Measurements from ENCODE around the gene CHAC1.
"Not testable (repeated sequence)": the region's sequence is repeated elsewhere in the genome, so short reads cannot be mapped to it uniquely, and the experiment has no call there.

Gene CHAC1

DNA sequence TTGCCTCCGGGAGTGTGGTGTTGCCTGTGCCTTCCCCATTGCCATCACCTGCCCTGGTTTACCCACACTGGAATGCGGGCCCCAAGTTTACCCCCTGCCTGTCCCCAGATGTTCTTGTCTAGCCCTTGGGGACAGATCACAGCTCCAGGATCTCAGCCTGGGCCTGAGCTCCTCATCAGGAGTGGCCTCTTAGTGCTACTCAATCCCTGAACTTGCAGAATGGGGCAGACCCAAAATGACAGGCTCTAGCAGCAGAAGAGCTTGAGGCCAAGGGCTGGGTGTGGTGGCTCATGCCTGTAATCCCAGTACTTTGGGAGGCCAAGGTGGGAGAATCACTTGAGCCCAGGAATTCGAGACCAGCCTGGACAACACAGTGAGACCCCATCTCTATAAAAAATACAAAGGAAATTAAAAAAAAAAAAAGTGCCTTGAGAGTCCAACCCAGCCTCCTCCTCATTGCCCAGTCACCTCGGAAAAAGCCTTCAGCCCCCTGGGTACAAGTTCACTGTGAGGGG, 3.8 kb downstream of the CHAC1 start:
- no peak for DNase-seq (ENCODE audit: low spot score)

DNA sequence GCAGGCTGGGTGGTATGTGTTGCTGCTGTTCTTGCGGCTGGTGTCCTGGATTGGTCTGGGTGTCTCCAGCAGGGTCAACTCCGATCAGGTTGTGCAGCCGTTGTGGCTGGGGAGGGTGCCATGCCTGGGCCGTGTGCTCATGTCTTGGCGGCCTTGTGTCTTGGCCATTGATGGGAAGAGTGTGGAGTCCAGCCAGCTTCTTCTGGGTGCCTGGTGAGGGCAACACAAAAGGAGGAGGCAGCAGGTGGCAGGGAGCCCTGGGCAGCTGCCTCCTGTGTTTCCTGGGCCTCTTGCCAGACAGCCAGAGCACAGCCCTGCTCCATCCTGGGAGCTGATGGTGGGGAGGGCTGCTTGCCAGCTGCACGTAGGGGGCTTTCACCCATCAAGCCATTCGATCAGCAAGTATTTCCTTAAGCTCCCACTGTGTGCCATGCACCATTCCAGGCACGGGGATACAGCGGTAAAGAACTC, 4.3 kb downstream of the CHAC1 start:
- no peak for DNase-seq (ENCODE audit: low spot score)

DNA sequence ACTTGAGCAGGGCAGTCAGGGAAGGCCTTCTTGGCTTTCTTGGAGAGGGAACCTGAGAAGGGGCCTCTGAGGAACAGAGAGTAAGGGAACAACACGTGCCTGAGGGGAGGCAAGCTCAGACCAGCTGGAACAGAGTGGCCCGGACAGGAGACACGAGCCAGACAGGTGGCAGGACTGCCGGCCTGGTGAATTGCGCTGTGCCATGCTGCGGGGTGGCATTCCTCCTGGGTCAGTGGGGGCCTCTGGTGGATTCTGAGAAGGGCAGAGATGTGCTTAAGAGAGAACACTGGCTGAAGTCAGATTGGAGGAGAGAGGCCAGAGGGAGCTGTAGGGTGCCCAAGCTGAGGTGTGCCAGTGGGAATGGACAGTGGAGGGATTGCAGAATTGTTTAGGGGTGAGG, 4.9 kb downstream of the CHAC1 start:
- DNase-seq (ENCODE audit: low spot score) = no peak

DNA sequence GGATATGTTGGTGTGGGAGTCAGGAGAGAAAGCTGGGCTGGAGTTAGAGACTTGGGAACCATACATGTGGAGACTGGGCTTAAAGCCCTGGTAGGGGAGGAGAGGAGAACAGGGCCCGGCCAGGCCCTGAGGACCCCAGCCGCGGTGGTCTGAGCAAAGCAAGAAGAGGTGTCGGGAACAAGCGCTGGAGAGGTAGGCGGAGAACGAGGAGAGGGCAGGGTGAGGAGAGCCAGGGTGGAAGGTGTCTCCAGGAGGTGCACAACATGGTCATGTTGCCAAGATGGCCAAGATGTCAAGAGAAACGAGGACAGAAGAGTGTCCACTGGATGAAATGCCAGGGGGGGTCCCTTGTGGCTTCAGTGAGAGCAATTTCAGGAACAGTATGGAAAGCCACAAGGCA, 5.5 kb downstream of the CHAC1 start:
- no peak for DNase-seq (ENCODE audit: low spot score)

DNA sequence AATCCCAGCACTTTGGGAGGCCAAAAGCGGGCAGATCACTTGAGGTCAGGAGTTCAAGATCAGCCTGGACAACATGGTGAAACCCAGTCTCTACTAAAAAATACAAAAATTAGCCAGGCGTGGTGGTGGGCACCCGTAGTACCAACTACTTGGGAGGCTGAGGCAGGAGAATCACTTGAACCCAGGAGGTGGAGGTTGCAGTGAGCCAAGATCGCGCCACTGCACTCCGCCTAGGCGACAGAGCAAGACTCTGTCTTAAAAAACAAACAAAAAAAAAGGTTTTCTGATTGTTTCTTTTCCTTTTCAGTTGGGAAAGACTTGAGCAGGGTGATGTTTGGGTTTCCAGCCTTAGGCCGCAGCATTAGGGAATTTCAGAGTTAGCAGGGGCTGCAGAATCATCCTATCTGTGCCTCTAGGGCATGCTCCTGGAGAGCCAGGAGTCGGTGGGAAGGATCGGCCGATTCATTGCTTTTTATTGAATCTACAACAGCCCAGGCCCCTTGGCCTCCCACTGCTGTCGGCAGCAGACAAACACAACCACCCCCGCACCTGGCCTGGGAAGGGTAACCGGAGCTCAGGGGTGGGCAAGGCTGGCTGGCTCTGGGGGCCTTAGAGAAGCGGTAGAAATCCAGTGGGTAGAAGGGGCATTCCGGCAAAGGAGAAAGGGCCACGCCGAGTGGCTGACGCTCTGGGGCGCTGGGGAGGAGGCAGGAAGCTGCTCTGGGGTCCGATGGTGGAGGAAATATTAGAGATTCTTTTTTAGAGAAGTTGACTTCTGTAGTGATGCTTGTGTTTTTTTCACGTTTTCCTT, 6.3 kb downstream of the CHAC1 start:
- no peak for DNase-seq (ENCODE audit: low spot score)

DNA sequence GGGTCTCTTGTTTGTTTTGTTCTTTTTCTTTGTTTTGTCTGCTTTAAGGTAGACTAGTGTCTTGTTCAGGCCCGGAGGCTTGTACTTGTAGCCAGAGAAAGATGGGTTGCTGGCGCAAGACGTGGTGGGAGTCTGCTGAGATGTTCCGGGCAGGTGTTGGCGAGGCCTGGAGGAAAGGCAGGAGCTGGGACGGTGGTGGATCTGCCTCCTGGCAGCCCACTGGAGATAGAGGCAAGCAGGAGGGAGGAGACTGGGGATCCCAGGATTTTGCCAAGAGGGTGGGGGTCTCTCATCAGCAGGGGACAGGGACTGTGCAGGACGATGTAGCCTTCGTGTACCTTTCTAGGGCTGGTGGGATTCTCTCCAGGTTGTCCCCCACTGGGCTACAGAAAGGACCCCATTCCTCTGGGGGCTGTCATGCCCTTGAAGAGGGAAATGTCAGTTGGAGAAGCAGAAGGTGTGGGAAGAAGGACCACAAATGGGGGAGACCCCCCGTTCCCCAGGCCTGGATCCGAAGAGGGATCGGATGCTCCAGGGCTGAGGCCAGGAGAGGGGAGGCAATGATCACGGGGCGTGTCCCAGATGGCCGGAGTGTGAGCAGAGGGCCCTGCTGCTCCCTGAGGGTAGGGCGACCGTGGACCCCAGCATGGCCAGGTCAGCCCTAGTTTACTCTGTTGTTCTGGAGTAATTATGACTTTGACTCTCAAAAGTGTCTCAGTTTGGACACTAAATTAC, 7.0 kb downstream of the CHAC1 start:
- DNase-seq (ENCODE audit: low spot score) = no peak

DNA sequence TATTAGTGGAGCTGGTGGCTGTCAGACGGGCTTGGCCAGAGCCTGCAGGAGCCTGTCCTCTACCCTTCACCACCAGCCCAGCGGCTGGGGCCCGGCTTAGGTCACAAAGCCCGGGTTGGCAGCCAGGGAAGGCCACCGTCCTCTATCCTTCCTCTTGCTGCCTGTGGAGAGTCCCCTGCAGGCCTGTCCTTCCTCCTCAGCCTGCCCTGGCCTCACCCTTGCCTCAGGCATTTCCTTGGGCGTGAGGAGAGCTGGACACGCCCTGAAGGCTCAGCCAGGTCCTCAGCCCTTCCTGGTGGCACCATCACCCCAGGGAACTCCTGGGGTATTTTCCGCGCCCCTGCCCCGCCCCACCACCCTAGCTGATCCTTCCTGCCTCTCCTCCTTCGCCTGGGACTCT, 7.7 kb downstream of the CHAC1 start:
- DNase-seq (ENCODE audit: low spot score) = no peak

DNA sequence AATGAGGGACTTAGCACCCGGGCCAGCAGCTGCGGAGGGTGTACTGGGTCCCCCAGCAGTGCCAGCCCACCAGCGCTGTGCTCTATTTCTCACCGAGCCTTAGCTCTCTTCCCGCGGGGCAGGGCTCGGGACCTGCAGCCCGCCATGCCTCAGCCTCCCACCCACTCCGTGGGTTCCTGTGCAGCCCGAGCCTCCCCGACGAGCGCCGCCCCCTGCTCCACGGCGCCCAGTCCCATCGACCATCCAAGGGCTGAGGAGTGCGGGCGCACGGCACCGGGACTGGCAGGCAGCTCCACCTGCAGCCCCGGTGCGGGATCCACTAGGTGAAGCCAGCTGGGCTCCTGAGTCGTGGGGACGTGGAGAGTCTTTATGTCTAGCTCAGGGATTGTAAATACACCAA, 8.5 kb downstream of the CHAC1 start:
- not testable (repeated sequence) for DNase-seq (ENCODE audit: low spot score)

DNA sequence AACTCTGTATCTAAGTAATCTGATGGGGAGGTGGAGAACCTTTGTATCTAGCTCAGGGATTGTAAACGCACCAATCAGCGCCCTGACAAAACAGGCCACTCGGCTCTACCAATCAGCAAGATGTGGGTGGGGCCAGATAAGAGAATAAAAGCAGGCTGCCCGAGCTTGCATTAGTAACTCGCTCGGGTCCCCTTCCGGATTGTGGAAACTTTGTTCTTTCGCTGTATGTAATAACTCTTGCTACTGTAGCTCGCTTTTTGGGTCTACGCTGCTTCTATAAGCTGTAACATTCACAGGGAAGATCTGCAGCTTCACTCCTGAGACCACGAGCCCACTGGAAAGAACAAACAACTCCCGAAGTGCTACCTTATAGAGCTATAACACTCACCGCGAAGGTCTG, 9.0 kb downstream of the CHAC1 start:
- not testable (repeated sequence) for DNase-seq (ENCODE audit: low spot score)

DNA sequence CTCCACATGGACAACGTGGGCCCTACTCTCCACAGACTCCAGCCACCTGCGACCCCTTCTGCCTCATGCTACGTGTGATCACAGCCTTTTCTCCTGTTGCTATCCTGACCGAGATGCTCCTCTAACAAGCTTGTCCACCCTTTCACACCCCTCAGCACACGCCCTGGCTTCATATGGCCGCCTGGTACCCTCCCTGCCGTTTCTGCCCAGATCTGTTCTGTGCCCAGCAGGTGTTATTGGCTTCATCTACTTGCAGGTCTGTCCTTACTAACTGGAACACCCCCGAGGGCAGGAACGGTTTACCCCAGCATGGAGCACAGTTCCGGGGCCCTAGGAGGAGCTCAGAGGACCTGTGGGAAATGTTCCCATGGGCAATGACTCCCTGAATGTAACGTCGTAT, 9.9 kb downstream of the CHAC1 start:
- no peak for DNase-seq (ENCODE audit: low spot score)

DNA sequence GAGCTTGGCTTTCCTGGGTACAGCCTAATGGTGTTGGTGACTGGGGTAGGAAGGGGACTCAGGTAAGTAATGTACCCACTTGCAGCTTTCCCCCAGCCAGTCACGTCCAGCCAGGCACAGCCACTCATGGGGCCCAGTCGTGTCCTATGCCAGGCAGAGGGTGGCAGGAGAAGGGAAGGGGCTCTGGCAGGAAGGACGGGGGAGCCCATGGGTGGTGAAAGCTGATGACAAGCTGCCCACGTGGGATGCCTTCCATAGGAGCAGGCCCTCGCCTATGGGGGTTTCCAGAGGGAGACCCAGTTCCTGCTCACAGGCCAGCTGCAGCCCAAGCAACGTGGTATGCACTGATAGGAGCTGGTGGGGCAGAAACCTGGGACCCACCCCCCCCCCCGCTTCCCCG, 10.7 kb downstream of the CHAC1 start:
- DNase-seq (ENCODE audit: low spot score) = no peak

DNA sequence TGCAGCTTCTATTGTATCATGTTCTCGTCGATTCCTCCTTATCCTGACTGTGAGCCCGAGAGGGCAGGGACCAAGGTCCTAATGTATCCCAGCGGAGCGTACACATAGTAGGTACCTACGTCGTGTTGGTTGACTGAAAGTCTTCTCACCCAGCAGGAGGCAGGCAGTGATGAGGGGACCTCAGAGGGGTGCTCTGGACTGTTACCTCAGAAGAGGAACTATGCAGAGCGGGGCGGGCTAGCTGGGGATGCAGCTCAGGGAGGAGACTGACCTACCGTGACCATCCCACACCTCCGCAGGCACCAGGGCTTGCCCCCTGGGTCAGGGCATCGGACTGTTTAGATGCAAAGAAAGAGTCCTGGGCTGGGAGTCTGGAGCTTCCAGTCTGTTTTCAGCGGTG, 11.4 kb downstream of the CHAC1 start:
- DNase-seq (ENCODE audit: low spot score) = no peak

DNA sequence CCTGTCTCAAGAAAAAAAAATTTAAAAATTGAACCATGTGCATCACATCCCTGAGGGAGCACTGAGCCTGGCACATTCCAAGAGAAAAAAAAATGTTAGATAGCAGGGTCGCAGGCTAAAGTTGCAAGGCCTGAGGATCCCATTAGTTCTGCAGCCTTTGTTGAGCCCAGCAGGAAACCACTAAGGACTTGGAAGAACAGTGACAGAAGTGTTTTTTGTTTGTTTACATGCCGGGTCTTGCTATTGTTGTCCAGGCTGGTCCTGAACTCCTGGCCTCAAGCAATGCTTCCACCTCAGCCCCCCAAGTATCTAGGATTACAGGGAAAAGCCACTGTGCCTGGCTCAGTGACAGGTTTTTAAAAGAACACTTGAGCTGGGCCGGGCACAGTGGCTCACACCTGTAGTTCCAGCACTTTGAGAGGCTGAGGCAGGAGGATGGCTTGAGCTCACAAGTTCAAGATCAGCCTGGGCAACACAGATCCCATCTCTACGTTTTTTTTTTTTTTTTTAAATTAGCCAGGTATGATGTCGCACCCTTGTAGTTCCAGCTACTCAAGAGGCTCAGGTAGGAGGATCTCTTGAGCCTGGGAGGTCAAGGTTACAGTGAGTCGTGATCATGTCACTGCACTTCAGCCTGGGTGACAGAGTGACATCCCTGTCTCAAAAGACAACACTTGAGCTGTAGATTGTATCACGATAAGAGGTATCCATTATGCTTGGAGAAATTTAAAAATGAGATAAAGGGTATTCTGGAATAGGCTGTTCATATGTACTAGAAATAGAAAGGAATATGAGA, 15.2 kb downstream of the CHAC1 start:
- DNase-seq (ENCODE audit: low spot score) = no peak

DNA sequence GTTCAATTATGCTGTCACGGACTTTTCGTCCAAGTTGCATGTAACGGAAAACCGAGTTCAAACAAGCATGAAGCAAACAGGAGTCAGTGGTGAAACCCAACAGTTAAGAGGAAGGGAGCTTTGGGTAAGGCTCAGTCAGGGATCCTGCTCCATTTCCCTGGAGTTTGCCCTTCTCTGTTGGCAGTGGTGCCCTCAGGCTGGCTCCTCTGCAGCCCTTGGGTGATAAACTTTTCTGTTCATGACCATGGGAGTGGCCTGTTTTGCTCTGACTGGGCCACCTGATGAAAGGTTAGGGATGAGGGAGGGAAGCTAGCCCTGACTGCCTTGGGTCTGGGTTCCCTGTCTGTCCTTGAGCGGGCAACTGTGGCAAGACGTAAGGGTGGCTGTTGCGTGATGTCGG, 16.1 kb downstream of the CHAC1 start:
- DNase-seq (ENCODE audit: low spot score) = no peak

DNA sequence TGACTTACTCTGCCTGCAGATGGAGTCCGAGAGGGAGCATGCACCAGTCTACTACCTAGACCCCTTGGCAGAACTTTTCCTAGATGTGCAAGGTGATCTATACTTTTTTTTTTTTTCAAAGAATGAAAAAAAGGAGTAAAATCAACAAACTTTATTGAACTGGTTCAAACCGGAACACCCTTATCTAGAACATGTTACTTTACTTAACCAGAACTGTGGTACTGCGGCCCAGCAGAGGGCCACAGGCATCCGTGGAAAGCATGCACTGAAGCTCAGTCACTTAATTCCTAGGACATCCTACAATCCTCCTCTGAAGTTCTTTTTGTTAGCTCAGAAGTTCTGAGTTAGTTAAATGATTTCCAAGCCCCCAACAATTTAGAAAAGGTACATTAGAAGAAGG, 21.6 kb downstream of the CHAC1 start:
- no peak for DNase-seq (ENCODE audit: low spot score)

DNA sequence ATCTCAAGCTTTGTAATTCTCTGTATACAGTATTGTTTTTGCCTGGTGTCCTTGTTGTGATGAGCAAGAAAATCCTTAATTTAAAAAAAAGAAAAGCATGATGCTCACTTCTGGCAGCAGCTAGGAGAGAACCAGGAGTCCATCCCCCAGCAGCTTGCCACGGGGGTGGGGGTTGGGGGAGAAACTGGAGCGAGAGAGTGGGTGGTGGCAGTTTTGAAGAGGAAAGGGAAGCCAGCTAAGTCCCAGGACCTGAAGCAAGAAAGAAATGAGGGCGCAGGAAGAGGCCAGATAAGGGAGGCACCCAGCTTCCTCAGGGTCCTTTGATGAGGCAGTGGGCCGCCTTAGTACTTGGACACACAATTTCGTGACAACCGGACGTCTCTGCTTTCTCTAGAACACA, 23.5 kb downstream of the CHAC1 start:
- no peak for DNase-seq (ENCODE audit: low spot score)

DNA sequence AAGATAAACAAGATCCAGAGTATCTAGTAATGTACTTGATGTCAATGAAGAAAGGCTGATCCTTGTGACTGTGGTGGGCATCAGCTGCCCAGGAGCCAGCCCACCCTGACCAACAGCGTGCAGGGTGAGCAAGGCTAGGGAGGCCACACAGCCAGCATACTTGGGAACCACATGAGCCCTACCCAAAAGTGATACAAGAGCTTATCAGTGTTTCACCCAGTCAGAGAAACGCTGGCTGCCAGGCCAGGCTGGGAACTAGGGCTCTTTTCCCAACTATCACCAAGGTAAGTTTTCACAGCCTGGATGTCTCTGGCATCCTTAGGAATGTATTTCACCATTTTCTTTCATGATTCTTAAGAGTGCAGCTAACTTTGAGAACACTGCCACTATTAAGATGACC, 24.9 kb downstream of the CHAC1 start:
- no peak for DNase-seq (ENCODE audit: low spot score)

DNA sequence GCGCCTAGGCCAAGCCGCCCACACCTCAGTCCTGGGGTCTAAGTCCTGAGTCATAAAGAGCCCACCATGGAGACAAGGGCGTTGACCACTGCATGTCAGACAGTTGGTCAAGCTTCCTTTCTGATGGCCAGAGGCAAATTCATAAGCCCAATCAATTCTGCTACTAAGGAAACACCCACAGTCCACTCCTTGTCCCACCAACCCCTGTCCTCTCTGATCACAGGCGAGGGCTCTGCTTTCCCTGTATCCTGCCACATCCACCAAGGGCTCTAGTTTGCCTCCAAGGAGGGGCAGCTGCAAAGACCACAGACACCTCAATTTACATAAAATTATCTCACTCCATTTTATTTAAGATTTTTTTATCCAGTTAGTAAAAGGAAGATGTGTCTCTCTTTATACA, 25.3 kb downstream of the CHAC1 start:
- DNase-seq (ENCODE audit: low spot score) = no peak

DNA sequence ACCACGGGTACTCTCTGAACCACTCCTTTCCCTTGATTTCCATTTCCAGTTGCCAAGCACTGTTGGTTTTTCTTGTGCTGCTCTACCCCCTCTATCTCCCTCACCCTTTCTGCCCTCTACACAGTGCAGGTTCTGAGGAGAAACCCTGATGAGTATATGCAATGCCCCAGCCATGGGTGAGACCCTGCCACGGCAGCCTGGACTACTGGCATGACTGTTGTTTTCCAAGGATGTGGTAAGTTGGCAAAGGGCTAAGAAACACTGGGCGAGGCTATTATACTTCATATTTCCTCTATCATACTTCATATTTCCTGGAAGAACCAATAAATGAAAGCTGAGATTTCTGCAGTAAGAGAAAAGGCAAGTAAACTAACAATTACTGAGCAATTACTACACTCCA, 27.9 kb downstream of the CHAC1 start:
- DNase-seq (ENCODE audit: low spot score) = no peak

DNA sequence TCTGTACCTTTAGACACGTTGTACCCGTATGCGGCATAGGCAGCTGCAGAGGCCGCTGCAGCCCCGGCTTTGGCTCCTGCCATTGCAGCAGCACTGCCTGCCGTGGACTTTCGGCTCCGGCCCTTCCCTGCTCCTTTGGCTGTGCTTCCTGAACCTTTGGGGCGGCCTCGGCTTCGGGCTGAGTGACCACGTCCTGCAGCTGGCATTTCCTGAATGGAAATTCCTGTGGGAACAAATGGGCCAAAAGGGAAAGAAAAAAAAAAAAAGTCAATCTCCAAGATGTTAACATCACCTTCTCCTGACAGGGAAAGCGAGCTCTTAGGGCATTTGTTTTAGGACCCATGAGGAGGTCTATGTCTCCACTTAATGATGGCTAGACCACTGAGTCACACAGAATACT, 29.6 kb downstream of the CHAC1 start:
- DNase-seq (ENCODE audit: low spot score) = no peak

DNA sequence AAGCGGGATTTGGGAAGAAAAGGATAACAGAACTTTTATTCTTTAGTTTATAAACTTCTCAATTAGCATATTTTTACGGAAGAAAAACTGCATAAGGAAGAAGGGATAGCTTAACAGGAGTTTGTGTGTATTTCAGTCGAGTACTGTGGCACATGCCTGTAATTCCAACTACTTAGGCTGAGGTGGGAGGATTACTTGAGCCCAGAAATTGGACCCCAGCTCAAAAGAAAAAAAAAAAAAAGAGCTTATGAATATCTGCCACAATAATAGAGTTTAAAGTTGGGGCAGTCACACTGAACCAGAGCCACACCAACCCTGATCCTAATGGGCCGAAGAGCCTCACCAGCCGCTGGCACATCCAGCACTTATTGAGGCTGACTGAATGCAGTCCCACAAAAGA, 31.1 kb downstream of the CHAC1 start:
- DNase-seq (ENCODE audit: low spot score) = no peak

DNA sequence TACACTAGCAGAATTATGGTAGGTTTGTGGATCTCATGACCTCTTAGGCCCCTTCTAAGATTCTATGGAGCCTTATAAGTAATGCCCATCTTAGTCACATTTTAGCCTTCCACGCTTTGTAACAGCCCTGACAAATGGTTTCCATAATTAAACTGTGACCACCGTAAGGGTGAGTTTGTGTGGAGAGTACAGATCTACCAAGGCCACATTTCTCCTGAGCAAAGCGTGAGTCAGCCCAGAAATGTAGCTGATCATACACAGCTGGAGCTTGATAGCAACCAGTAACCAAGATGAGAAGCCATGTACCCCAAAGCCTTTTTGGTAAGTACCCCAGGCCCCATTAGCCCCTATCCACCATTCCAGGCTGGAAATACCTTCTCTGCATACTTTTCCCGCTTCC, 31.7 kb downstream of the CHAC1 start:
- DNase-seq (ENCODE audit: low spot score) = no peak

Measured in HuH-7.5 (cell line).